Parathyroid adenoma (tissue), 2 donors: ENCODE data around the gene TSPAN10.
A peak's percentile ranks its signal among the peaks of the same experiment; 100 is the strongest.

ENCODE experiments used
- H2AFZ ChIP-seq: fragments of 300-600 bp; sonication (generic); one replicate; pipeline ENCODE4 v1.7.0; 2017; ENCODE audit warnings: antibody characterized with exemption, mild to moderate bottlenecking
- H3K27ac ChIP-seq: fragments of 300-600 bp; sonication (generic); one replicate; pipeline ENCODE4 v1.7.0; 2017
- H3K27me3 ChIP-seq: fragments of 300-600 bp; sonication (generic); one replicate; pipeline ENCODE4 v1.7.0; 2017; ENCODE audit warnings: low read length; ENCODE audit not compliant: control insufficient read depth, insufficient read depth
- H3K36me3 ChIP-seq: fragments of 300-600 bp; sonication (generic); one replicate; pipeline ENCODE4 v1.7.0; 2017; ENCODE audit warnings: low read length; ENCODE audit not compliant: control insufficient read depth, insufficient read depth
- H3K4me1 ChIP-seq: fragments of 300-600 bp; sonication (generic); one replicate; pipeline ENCODE4 v1.7.0; 2017; ENCODE audit warnings: control low read depth
- H3K4me2 ChIP-seq: fragments of 300-600 bp; sonication (generic); one replicate; pipeline ENCODE4 v1.7.0; 2017; ENCODE audit warnings: low read length
- H3K4me3 ChIP-seq: fragments of 300-600 bp; sonication (generic); one replicate; pipeline ENCODE4 v1.7.0; 2017; ENCODE audit warnings: low read depth, low read length
- H3K79me2 ChIP-seq: fragments of 300-600 bp; sonication (generic); one replicate; pipeline ENCODE4 v1.7.0; 2017; ENCODE audit warnings: control low read depth
- H3K9ac ChIP-seq: fragments of 300-600 bp; sonication (generic); one replicate; pipeline ENCODE4 v1.7.0; 2017; ENCODE audit warnings: mild to moderate bottlenecking
- H3K9me3 ChIP-seq: fragments of 300-600 bp; sonication (generic); one replicate; pipeline ENCODE4 v1.7.0; 2017; ENCODE audit warnings: low read length; ENCODE audit not compliant: control insufficient read depth
- CTCF ChIP-seq: fragments of 300-600 bp; sonication (generic); IDR thresholded peaks from one replicate; pipeline ENCODE4 v1.7.0; 2017; ENCODE audit warnings: antibody characterized with exemption, mild to moderate bottlenecking
- donor health status: primary hyperparathyroidism.

TSPAN10 gene

GRCh38 chr17:81593105-81593871 is 43.7 kb upstream of the TSPAN10 start:
- Histone ChIP-seq H3K79me2 (peaks cover 10% of the 10 kb centered on the region), H3K27me3 (no peaks in the 10 kb centered on the region), H3K4me2 (no peak overlapping the region), H3K4me1 (no peaks in the 10 kb centered on the region), H3K9me3 (no peaks in the 10 kb centered on the region), H3K36me3 (no peaks in the 10 kb centered on the region), H2AFZ (no peak overlapping the region), H3K9ac (no peak overlapping the region), H3K4me3 (no peak overlapping the region), H3K27ac (no peak overlapping the region)
- no peak for TF ChIP-seq CTCF

GRCh38 chr17:81599719-81600486 is 37.1 kb upstream of the TSPAN10 start:
- Histone ChIP-seq H3K36me3 (no peaks in the 10 kb centered on the region), H3K9ac (no peak overlapping the region), H3K27ac (no peak overlapping the region), H3K4me2 (no peak overlapping the region), H3K4me1 (no peaks in the 10 kb centered on the region), H2AFZ (no peak overlapping the region), H3K79me2 (peaks cover 8% of the 10 kb centered on the region), H3K9me3 (no peaks in the 10 kb centered on the region), H3K4me3 (no peak overlapping the region), H3K27me3 (no peaks in the 10 kb centered on the region)
- no peak for TF ChIP-seq CTCF

GRCh38 chr17:81601525-81602120 is 35.4 kb upstream of the TSPAN10 start:
- H3K27ac ChIP-seq = no peak overlapping the region
- H3K4me3 ChIP-seq = peak overlapping the region; percentile 2
- H3K79me2 ChIP-seq = peaks cover 8% of the 10 kb centered on the region
- H3K9ac ChIP-seq = no peak overlapping the region
- H3K27me3 ChIP-seq = no peaks in the 10 kb centered on the region
- no peaks in the 10 kb centered on the region for H3K36me3 ChIP-seq
- no peaks in the 10 kb centered on the region for H3K9me3 ChIP-seq
- no peak overlapping the region for H2AFZ ChIP-seq
- TF ChIP-seq CTCF = peak; percentile 78
- no peak overlapping the region for H3K4me2 ChIP-seq
- H3K4me1 ChIP-seq = no peaks in the 10 kb centered on the region

DNA sequence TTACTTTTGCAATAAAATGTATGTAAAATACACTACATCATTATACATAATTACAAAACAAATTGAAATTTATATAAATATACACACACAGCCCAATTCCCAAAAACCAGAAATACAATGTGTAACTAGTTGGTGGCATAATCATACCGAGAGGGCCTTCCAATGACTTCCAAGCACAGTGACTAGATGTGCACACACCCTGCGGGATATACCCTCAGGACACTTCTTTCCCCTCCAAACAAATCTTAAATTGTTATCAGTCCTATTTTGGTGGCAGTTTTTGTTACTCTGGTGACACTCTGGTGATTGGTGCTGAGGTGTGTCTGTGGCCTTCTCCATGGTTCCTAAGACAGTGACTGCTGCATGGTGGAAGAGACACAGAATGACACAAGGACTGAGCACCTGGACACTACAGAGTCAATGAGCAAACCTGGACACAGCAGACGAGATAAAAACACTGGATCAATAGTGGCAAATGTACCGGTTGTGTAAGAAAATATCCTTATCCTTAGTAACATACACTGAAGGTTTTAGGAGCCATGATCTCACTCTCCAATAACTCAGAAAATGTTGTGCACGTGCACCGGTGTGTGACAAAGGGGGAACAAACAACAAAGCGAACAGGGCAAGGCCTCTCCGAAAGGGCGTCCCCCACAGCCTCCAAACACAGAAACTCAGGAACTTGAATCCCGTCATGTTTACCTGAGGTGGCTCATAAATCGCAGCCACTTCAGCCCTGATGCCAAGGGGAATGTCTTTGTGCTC is 33.0 kb upstream of the TSPAN10 start:
- Histone ChIP-seq H3K27me3 (no peaks in the 10 kb centered on the region), H3K9ac (no peak overlapping the region), H3K4me2 (no peak overlapping the region), H3K4me3 (no peak overlapping the region), H3K79me2 (peaks cover 21% of the 10 kb centered on the region), H3K36me3 (no peaks in the 10 kb centered on the region), H3K9me3 (no peaks in the 10 kb centered on the region), H3K27ac (no peak overlapping the region), H3K4me1 (no peaks in the 10 kb centered on the region), H2AFZ (no peak overlapping the region)
- TF ChIP-seq CTCF = no peak
